Testis (tissue), 3 donors: ENCODE measurements around the gene PAX8. TPM values are rescaled to one million over a fixed set of nuclear protein-coding genes. Genes with fewer than 3 reads are reported as not detected.

ENCODE experiments used
- DNase-seq: peaks from one replicate; pipeline ENCODE4 v3.0.0-alpha.2; 2019
- H3K27ac ChIP-seq, 2 donors: fragments of 200-600 bp; sonication (generic); one replicate each; pipeline ENCODE4 v1.5.1; 2019
- H3K27me3 ChIP-seq: fragments of 200-600 bp; sonication (generic); one replicate; pipeline ENCODE4 v1.5.1; 2019
- H3K36me3 ChIP-seq: fragments of 200-600 bp; sonication (generic); one replicate; pipeline ENCODE4 v1.5.1; 2017; ENCODE audit warnings: low read depth; ENCODE audit errors: missing control alignments
- H3K4me1 ChIP-seq: fragments of 200-600 bp; sonication (generic); one replicate; pipeline ENCODE4 v1.5.1; 2019
- H3K4me3 ChIP-seq, 2 donors: fragments of 200-600 bp; sonication (generic); one replicate each; pipeline ENCODE4 v1.5.1; 2017 to 2019
- H3K9me3 ChIP-seq: fragments of 200-600 bp; sonication (generic); one replicate; pipeline ENCODE4 v1.5.1; 2017
- POLR2A ChIP-seq: fragments of 450-650 bp; IDR thresholded peaks from one replicate; pipeline ENCODE4 v1.6.1; 2017; ENCODE audit warnings: antibody characterized with exemption, mild to moderate bottlenecking, moderate library complexity
- WGBS, 2 donors: methylation state at CpG; one replicate each; pipeline ENCODE4 v1.1.5; 2018; 5-methylcytosine and 5-hydroxymethylcytosine counted together
- intact Hi-C: fragments of 100-400 bp; cut with DNase I; formaldehyde crosslinking; loops from one replicate; pipeline ENCODE4 v1.15.1; 2023; ENCODE audit warnings: low total_unique reads
- polyA plus RNA-seq: library from polyadenylated mRNA; stranded (reverse); fragments of 350-450 nt; fragmentation: Illumina TruSeq; extraction: RNeasy Lipid Tissue Mini Kit (QIAGEN cat#74804); gene quantifications from one replicate; pipeline ENCODE4 v1.2.3, GENCODE V29; 2014; ENCODE audit warnings: low read depth, low replicate concordance; ENCODE audit not compliant: insufficient read depth
- total RNA-seq, 2 donors: library from RNA; depleted of rRNA; stranded (reverse); fragments of >200 nt; gene quantifications; one replicate each; pipeline ENCODE4 v1.2.3, GENCODE V29; 2016
- TF ChIP-seq, protein P1 (sequence below), 3 experiments: fragments of 450-650 bp in 2 of 3; fragments of 200-600 bp in 1 of 3; sonication (generic) in 1 of 3; IDR thresholded peaks; one replicate each; pipeline ENCODE4 v1.5.1; 2016 to 2019; ENCODE audit warnings: antibody characterized with exemption in 3 of 3, mild to moderate bottlenecking in 2 of 3, moderate library complexity in 1 of 3

Gene PAX8
- total and polyA plus RNA-seq, 3 donors from 2014 or later, result 4.7 to 22.3 (median 5.4) TPM

- TF ChIP-seq POLR2A, result no peak
- TF ChIP-seq, protein P1, sequence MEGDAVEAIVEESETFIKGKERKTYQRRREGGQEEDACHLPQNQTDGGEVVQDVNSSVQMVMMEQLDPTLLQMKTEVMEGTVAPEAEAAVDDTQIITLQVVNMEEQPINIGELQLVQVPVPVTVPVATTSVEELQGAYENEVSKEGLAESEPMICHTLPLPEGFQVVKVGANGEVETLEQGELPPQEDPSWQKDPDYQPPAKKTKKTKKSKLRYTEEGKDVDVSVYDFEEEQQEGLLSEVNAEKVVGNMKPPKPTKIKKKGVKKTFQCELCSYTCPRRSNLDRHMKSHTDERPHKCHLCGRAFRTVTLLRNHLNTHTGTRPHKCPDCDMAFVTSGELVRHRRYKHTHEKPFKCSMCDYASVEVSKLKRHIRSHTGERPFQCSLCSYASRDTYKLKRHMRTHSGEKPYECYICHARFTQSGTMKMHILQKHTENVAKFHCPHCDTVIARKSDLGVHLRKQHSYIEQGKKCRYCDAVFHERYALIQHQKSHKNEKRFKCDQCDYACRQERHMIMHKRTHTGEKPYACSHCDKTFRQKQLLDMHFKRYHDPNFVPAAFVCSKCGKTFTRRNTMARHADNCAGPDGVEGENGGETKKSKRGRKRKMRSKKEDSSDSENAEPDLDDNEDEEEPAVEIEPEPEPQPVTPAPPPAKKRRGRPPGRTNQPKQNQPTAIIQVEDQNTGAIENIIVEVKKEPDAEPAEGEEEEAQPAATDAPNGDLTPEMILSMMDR (IDR thresholded peaks at IDR 0.05), result no peak
- 87 to 100% methylated on average over 2 to 3 of the region's 3 CpGs for WGBS, 2 donors
- H3K4me3 ChIP-seq, result no peak overlapping the region
- H3K4me1 ChIP-seq, result no peaks in the 10 kb centered on the region
- no peaks in the 10 kb centered on the region for H3K27me3 ChIP-seq
- no peaks in the 10 kb centered on the region for H3K36me3 ChIP-seq
- intact Hi-C loops, result no loop called here
- no peak overlapping the region for H3K27ac ChIP-seq
- no peak for DNase-seq
- H3K9me3 ChIP-seq, result no peaks in the 10 kb centered on the region
These were observed 104.4 kb downstream of the PAX8 start for GRCh38 chr2:113174376-113174750.

DNA sequence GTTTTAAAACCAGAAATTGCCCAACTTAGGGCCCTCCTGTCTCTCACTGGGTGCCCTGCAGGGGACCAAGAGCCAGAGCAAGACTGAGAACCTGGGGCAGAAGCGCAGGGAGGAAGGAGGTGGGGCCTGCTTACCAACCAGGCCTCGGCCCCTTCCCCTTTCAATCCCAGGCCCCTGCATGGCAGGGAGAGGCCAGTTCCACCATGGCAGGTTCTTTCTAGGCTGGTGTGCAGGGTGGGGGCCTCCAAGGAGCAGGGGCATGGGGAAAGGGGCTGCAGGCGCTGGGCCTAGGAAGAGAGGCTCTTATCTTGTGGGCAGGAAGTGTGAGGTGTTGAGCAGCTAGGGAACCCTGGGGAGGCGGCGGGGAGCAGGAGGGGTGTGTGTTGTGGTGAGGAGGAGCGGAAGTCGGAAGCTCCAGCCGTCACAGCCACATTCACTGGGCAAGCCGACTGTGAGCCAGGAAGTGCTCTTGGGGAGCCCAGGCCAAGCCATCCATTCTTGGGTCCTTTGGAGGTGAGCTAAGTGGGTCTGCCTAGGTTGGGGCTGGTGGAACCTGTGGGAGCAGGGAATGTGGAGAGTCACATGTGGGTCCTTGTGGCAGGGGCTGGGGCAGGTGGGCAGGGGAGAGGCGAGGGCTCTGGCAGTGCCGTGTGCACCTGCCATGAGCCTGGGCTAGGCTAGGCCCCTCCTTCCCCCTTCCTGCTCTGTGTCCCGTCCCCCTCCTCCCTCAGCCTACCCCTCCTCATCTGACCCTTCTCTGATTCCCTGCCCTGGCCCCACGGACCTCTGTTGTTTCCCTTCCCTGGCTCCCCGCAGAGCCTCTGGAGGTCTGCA is 105.0 kb downstream of the PAX8 start, which contains the start of gene PSD4:
Gene PSD4, plus strand, starts transcription at position 430 of the 834 bp plus-strand sequence. CDS start 8,486 bp downstream, outside the sequence.
- no peaks in the 10 kb centered on the region for H3K4me1 ChIP-seq
- H3K27ac ChIP-seq, result no peak within 1 kb of the TSS
- H3K27me3 ChIP-seq, result no peaks in the 10 kb centered on the region
- intact Hi-C loops, result no loop called here
- no peaks in the 10 kb centered on the region for H3K9me3 ChIP-seq
- no peak for TF ChIP-seq POLR2A
- TF ChIP-seq, protein P1 (IDR thresholded peaks at IDR 0.05), result no peak
- WGBS, 2 donors, result 78 to 79% methylated on average over 14 of the region's 14 CpGs
- H3K36me3 ChIP-seq, result no peaks in the 10 kb centered on the region
- no peak within 1 kb of the TSS for H3K4me3 ChIP-seq
- DNase-seq, result peak; percentile 33

- Histone ChIP-seq H3K4me3 (no peak overlapping the region), H3K27ac (no peak overlapping the region), H3K4me1 (no peaks in the 10 kb centered on the region), H3K27me3 (no peaks in the 10 kb centered on the region), H3K9me3 (no peaks in the 10 kb centered on the region), H3K36me3 (no peaks in the 10 kb centered on the region)
- intact Hi-C loops, result no loop called here
- 89 to 94% methylated on average over 13 to 16 of the region's 16 CpGs for WGBS, 2 donors
- TF ChIP-seq, protein P1 (IDR thresholded peaks at IDR 0.05), result no peak
- no peak for TF ChIP-seq POLR2A
- no peak for DNase-seq
These were observed 105.8 kb downstream of the PAX8 start for GRCh38 chr2:113172721-113173541.

- intact Hi-C loops, result no loop called here
- Histone ChIP-seq H3K27me3 (no peaks in the 10 kb centered on the region), H3K4me3 (no peak overlapping the region), H3K27ac (no peak overlapping the region), H3K36me3 (no peaks in the 10 kb centered on the region), H3K9me3 (no peaks in the 10 kb centered on the region), H3K4me1 (peaks cover 7% of the 10 kb centered on the region)
- WGBS, 2 donors, result 89 to 93% methylated on average over 8 of the region's 8 CpGs
- no peak for TF ChIP-seq POLR2A
- TF ChIP-seq, protein P1 (IDR thresholded peaks at IDR 0.05), result no peak
- DNase-seq, result no peak
These were observed 107.2 kb downstream of the PAX8 start for GRCh38 chr2:113171334-113172075.
